CD14-positive monocyte (primary cell): ENCODE data around the gene DNAJB12. TPM values are rescaled to one million over a fixed set of nuclear protein-coding genes. Genes with fewer than 3 reads are reported as not detected.

Experiments used
- DNase-seq, 3 donors: peaks; one replicate each; pipeline ENCODE4 v3.0.0-alpha.2; 2011 to 2022
- H2AFZ ChIP-seq: 2 replicates; pipeline ENCODE4 v1.6.0; 2012; ENCODE audit warnings: mild to moderate bottlenecking, low read depth, low read length, inconsistent platforms; ENCODE audit not compliant: insufficient read depth, poor library complexity, severe bottlenecking
- H3K27ac ChIP-seq, 2 donors: 1 replicate in 1 of 2; 2 replicates in 1 of 2; pipeline ENCODE4 v1.5.1; 2012 to 2013; ENCODE audit warnings: low read length in 2 of 2, control low read depth in 1 of 2, inconsistent platforms in 1 of 2, low read depth in 1 of 2, mild to moderate bottlenecking in 1 of 2
- H3K27me3 ChIP-seq, 2 donors: one replicate each; pipeline versions ENCODE4 v1.6.0 to v1.6.1; 2011 to 2013; ENCODE audit warnings: low read length in 2 of 2; ENCODE audit not compliant: control insufficient read depth in 2 of 2, insufficient read depth in 2 of 2
- H3K36me3 ChIP-seq, 2 donors: replicated peaks in 1 of 2; 1 replicate in 1 of 2; 2 replicates in 1 of 2; pipeline versions ENCODE4 v1.5.1 to v1.6.1; 2012 to 2013; ENCODE audit warnings: low read length in 2 of 2, control low read depth in 1 of 2, inconsistent platforms in 1 of 2, mild to moderate bottlenecking in 1 of 2; ENCODE audit not compliant: insufficient read depth in 2 of 2, control insufficient read depth in 1 of 2
- H3K4me1 ChIP-seq, 2 donors: 1 replicate in 1 of 2; 2 replicates in 1 of 2; pipeline versions ENCODE4 v1.5.1 to v1.6.1; 2012 to 2013; ENCODE audit warnings: low read length in 2 of 2, control low read depth in 1 of 2, inconsistent platforms in 1 of 2, mild to moderate bottlenecking in 1 of 2, moderate library complexity in 1 of 2; ENCODE audit not compliant: insufficient read depth in 2 of 2, control insufficient read depth in 1 of 2
- H3K4me2 ChIP-seq: replicated peaks from 2 replicates; pipeline ENCODE3; 2012; ENCODE audit warnings: low read length, moderate library complexity, mild to moderate bottlenecking; ENCODE audit not compliant: poor library complexity, severe bottlenecking; ENCODE audit errors: extremely low read depth
- H3K4me3 ChIP-seq, 3 experiments: fragments of 200-600 bp in 1 of 3; sonication (generic) in 1 of 3; replicated peaks in 1 of 3; 1 replicate in 2 of 3; 2 replicates in 1 of 3; pipeline ENCODE4 v1.5.1; 2011 to 2013; ENCODE audit warnings: low read length in 3 of 3, mild to moderate bottlenecking in 3 of 3, control low read depth in 2 of 3, low read depth in 2 of 3, inconsistent platforms in 1 of 3, moderate library complexity in 1 of 3
- H3K79me2 ChIP-seq: 2 replicates; pipeline ENCODE4 v1.6.0; 2012; ENCODE audit warnings: mild to moderate bottlenecking, control low read depth, inconsistent platforms, low read length, moderate library complexity; ENCODE audit not compliant: insufficient read depth
- H3K9ac ChIP-seq: 2 replicates; pipeline ENCODE4 v1.6.0; 2017; ENCODE audit warnings: low read length, mild to moderate bottlenecking; ENCODE audit not compliant: insufficient read depth, poor library complexity, severe bottlenecking
- H3K9me3 ChIP-seq, 2 donors: replicated peaks in 1 of 2; 1 replicate in 1 of 2; 2 replicates in 1 of 2; pipeline versions ENCODE4 v1.5.1 to v1.6.1; 2012 to 2013; ENCODE audit warnings: low read length in 2 of 2, control low read depth in 1 of 2; ENCODE audit not compliant: control insufficient read depth in 1 of 2, insufficient read depth in 1 of 2
- H4K20me1 ChIP-seq: 2 replicates; pipeline ENCODE4 v1.6.0; 2012; ENCODE audit warnings: mild to moderate bottlenecking, low read length, control low read depth, moderate library complexity; ENCODE audit not compliant: insufficient read depth
- H3K27ac Mint-ChIP-seq, 7 donors: one replicate each; pipeline ENCODE4 v1.8.0; 2020; ENCODE audit warnings: mild to moderate bottlenecking in 7 of 7, mixed read lengths in 7 of 7, moderate library complexity in 6 of 7, inconsistent platforms in 2 of 7
- H3K27me3 Mint-ChIP-seq, 3 donors: one replicate each; pipeline ENCODE4 v1.8.0; 2021 to 2022; ENCODE audit warnings: low read depth in 3 of 3, mild to moderate bottlenecking in 3 of 3, mixed read lengths in 3 of 3, moderate library complexity in 3 of 3, inconsistent platforms in 1 of 3
- H3K36me3 Mint-ChIP-seq, 2 donors: one replicate each; pipeline ENCODE4 v1.8.0; 2020; ENCODE audit warnings: mixed read lengths in 2 of 2, inconsistent platforms in 1 of 2, mild to moderate bottlenecking in 1 of 2
- H3K4me1 Mint-ChIP-seq: one replicate; pipeline ENCODE4 v1.8.0; 2020; ENCODE audit warnings: mild to moderate bottlenecking, mixed read lengths
- H3K4me3 Mint-ChIP-seq, 2 donors: one replicate each; pipeline ENCODE4 v1.8.0; 2020; ENCODE audit warnings: mild to moderate bottlenecking in 2 of 2, mixed read lengths in 2 of 2, moderate library complexity in 1 of 2
- H3K9me3 Mint-ChIP-seq, 7 donors: one replicate each; pipeline ENCODE4 v1.8.0; 2020 to 2022; ENCODE audit warnings: mixed read lengths in 7 of 7, mild to moderate bottlenecking in 6 of 7, moderate library complexity in 6 of 7, inconsistent platforms in 2 of 7
- CTCF ChIP-seq: fragments of 200-600 bp; IDR thresholded peaks from one replicate; pipeline ENCODE4 v1.8.0; 2022; ENCODE audit warnings: antibody characterized with exemption, mild to moderate bottlenecking
- WGBS: methylation state at CpG from one replicate; pipeline ENCODE4 v1.1.5; 2013; ENCODE audit warnings: missing lambda C conversion rate; ENCODE audit not compliant: insufficient coverage; 5-methylcytosine and 5-hydroxymethylcytosine counted together
- intact Hi-C, 2 donors: fragments of 100-400 bp; cut with micrococcal nuclease; formaldehyde crosslinking; loops; one replicate each; pipeline versions ENCODE4 v1.15.0 to v1.15.1; 2023
- polyA plus RNA-seq, 3 donors: library from polyadenylated mRNA; depleted of rRNA in 1 of 3; unstranded in 2 of 3; stranded (reverse) in 1 of 3; fragments of 300-500 nt in 2 of 3; fragments of >200 nt in 1 of 3; fragmentation: Illumina TruSeq in 2 of 3; gene quantifications; 1 replicate in 2 of 3; 2 replicates in 1 of 3; pipeline ENCODE4 v1.2.3, GENCODE V29; 2012 to 2021

DNAJB12 gene
- polyA plus RNA-seq, 3 donors, result 26.5 to 42.5 (median 37.9) TPM

GRCh38 chr10:72392571-72392970, 37.9 kb upstream of the DNAJB12 start:
- Histone ChIP-seq H3K27me3 (no peaks in the 10 kb centered on the region), H2AFZ (no peak overlapping the region), H3K4me1 (peaks cover 2 to 5% of the 10 kb centered on the region in 2 donors), H3K79me2 (no peaks in the 10 kb centered on the region), H3K27ac (peak overlapping the region in 1 of 2 donors; percentile 27), H3K9ac (no peak overlapping the region), H3K9me3 (no peaks in the 10 kb centered on the region), H4K20me1 (peaks cover 3% of the 10 kb centered on the region), H3K36me3 (peaks cover 8 to 44% of the 10 kb centered on the region in 2 donors), H3K4me2 (no peak overlapping the region), H3K4me3 (no peak overlapping the region)
- no peak for DNase-seq
- Mint-ChIP-seq H3K4me3 (no peak overlapping the region), H3K27ac (peak overlapping the region in 2 of 7 donors; percentile 37 to 63), H3K27me3 (peaks cover 0 to 1% (median 0%) of the 10 kb centered on the region in 3 donors), H3K36me3 (peaks cover 43 to 63% of the 10 kb centered on the region in 2 donors), H3K9me3 (peaks cover 0 to 7% (median 4%) of the 10 kb centered on the region in 7 donors), H3K4me1 (peaks cover 7% of the 10 kb centered on the region)
- intact Hi-C loops, result no loop called here
- TF ChIP-seq CTCF, result no peak
- 100% methylated on average over 1 of the region's 1 CpG for WGBS

- Histone ChIP-seq H3K36me3 (peaks cover 8 to 42% of the 10 kb centered on the region in 2 donors), H3K27ac (no peak overlapping the region), H3K9me3 (no peaks in the 10 kb centered on the region), H3K4me3 (no peak overlapping the region), H4K20me1 (peaks cover 3% of the 10 kb centered on the region), H3K4me1 (peaks cover 18% of the 10 kb centered on the region in 2 donors), H2AFZ (no peak overlapping the region), H3K9ac (no peak overlapping the region), H3K4me2 (no peak overlapping the region), H3K27me3 (no peaks in the 10 kb centered on the region), H3K79me2 (peaks cover 3% of the 10 kb centered on the region)
- Mint-ChIP-seq H3K4me1 (peaks cover 25% of the 10 kb centered on the region), H3K4me3 (no peak overlapping the region), H3K36me3 (peaks cover 31 to 51% of the 10 kb centered on the region in 2 donors), H3K9me3 (peaks cover 0 to 3% (median 0%) of the 10 kb centered on the region in 7 donors), H3K27me3 (peaks cover 0 to 1% (median 0%) of the 10 kb centered on the region in 3 donors), H3K27ac (no peak overlapping the region)
- DNase-seq, result no peak
- intact Hi-C loops, result no loop called here
- no CpG with 5 or more reads among the region's 2 CpGs for WGBS
- no peak for TF ChIP-seq CTCF
These were observed 36.0 kb upstream of the DNAJB12 start for GRCh38 chr10:72390764-72391163.
